Cardiac fibroblast (primary cell): ENCODE measurements around the gene PSD.

ENCODE experiments used
- DNase-seq, 2 donors: peaks; one replicate each; pipeline versions ENCODE4 v3.0.0 to v3.0.0-alpha.2; 2010; ENCODE audit warnings: low read depth in 2 of 2
- H3K4me3 ChIP-seq, 2 donors: replicated peaks in 1 of 2; 1 replicate in 1 of 2; 2 replicates in 1 of 2; pipeline ENCODE4 v1.5.1; 2011; ENCODE audit warnings: low read depth in 2 of 2, low read length in 2 of 2, mild to moderate bottlenecking in 2 of 2, moderate library complexity in 1 of 2
- CTCF ChIP-seq: IDR thresholded peaks from one replicate; pipeline ENCODE4 v1.5.1; 2011; ENCODE audit warnings: low read depth, mild to moderate bottlenecking, low read length, inconsistent platforms

Gene PSD

GRCh38 chr10:102438374-102438773, 19.8 kb upstream of the PSD start:
- no peak overlapping the region for H3K4me3 ChIP-seq
- TF ChIP-seq CTCF: no peak
- DNase-seq: no peak

- no peak for DNase-seq
- no peak overlapping the region for H3K4me3 ChIP-seq
- TF ChIP-seq CTCF: no peak
Measured at GRCh38 chr10:102437515-102437914, 18.9 kb upstream of the PSD start.

- TF ChIP-seq CTCF: no peak
- DNase-seq: no peak
- H3K4me3 ChIP-seq: peak overlapping the region in 1 of 2 donors; percentile 49
Measured at GRCh38 chr10:102436312-102436711, 17.7 kb upstream of the PSD start.

GRCh38 chr10:102435529-102436233, 17.1 kb upstream of the PSD start:
- DNase-seq: peak in 1 of 2 donors; percentile 65
- peak overlapping the region; percentile 28 to 49 for H3K4me3 ChIP-seq
- no peak for TF ChIP-seq CTCF

- TF ChIP-seq CTCF: no peak
Measured at GRCh38 chr10:102435133-102435497, 16.5 kb upstream of the PSD start.

GRCh38 chr10:102434394-102435132, 16.0 kb upstream of the PSD start:
- no peak for TF ChIP-seq CTCF
- DNase-seq: peak; percentile 65 to 85
- H3K4me3 ChIP-seq: no peak overlapping the region

More at GRCh38 chr10:102435133-102435497, 16.5 kb upstream of the PSD start:
- H3K4me3 ChIP-seq: peak overlapping the region in 1 of 2 donors; percentile 49
- no peak for DNase-seq
